OCI-LY3 (cell line): ENCODE measurements around the gene C1GALT1.

Experiments used
- CTCF ChIP-seq: fragments of 200-600, 300-600 bp; sonication (generic); IDR thresholded peaks from 2 replicates; pipeline ENCODE4 v1.5.1; 2014; ENCODE audit warnings: antibody characterized with exemption, low read length, low read depth
- EZH2phosphoT487 ChIP-seq: fragments of 200-600 bp; shearing (Covaris generic); IDR thresholded peaks from 2 replicates; pipeline ENCODE4 v1.6.1; 2018; ENCODE audit warnings: antibody characterized with exemption, mixed run types, low read depth

- TF ChIP-seq CTCF = no peak
- no peak for TF ChIP-seq EZH2phosphoT487
Measured at GRCh38 chr7:7165372-7165771, 17.0 kb upstream of the C1GALT1 start.
